ENCODE measurements around the gene LMAN2.
"Not testable (repeated sequence)": the region's sequence is repeated elsewhere in the genome, so short reads cannot be mapped to it uniquely, and the experiment has no call there.

The LMAN2 gene

DNA sequence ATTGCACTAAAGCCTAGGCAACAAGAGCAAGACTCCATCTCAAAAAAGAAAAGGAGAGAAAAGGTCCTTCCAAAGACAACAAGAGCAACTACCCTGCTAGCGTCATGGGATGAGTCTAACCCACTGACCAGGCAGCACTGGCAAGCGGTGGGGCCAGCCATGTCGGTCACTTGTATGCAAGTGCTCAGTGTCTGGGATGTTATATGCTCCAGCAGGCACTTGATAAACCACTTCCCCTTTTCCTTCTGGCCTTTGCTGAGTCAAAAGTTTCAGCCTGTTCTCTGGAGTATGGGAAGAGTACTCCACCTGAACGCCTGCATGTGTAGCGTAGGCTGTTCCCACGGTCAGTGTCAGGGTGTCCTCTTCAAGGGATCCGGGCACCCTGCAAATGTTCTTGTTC is 30.6 kb downstream of the LMAN2 start:
- DNase-seq, result no peak

DNA sequence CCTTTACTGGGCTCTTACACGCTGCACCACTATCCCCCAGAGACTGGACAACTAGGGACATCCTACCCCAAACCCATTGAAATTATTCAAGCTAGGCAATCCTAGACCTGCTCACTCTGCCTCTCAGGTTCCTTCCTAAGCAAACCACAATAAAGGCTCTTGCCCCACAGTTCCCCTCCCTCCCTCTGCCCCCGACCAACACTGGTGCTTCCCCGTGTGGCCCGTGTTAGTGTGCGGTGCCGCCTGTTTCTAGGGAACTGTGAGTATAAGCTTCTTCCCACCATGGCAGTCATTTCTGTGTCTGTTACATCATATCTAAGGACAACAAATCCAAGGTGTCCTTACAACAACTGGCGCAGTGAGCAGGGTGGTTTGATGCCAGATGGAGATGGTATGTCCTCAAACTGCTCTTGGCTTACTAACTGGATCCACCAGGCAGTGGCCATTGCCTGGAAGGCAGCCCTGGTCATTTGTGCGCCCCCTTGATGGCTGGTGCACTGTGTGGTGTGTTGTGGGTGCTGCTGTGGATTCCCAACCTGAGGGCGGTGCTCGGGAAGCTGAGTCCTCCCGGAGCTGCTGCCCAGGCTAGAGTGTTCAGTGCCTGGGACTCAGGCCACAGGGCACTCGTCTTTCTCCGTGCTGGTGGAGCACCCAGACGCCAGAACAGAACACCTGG is 31.4 kb downstream of the LMAN2 start:
- DNase-seq, result no peak

DNA sequence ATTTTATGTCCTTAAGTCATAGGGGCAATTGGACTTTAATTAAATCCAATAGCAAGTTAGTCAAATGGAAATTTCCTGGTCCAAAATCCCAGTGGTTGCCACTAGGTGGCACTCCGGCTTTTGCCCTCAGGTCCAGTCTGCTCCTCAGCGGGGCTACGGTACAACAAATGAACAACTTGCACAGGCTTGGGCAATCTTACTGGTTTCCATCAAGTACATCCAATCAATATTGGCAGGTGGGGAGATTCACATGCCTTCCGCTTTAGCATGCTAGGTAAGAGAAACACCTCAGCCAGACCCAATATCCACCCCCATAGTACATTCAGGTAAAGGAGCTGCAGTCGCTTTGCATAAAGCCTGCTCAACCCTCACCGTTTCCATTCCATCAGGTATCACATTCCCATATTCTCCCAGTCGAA is 33.5 kb downstream of the LMAN2 start:
- DNase-seq, result peak; percentile 26 to 59 (median 48)

DNA sequence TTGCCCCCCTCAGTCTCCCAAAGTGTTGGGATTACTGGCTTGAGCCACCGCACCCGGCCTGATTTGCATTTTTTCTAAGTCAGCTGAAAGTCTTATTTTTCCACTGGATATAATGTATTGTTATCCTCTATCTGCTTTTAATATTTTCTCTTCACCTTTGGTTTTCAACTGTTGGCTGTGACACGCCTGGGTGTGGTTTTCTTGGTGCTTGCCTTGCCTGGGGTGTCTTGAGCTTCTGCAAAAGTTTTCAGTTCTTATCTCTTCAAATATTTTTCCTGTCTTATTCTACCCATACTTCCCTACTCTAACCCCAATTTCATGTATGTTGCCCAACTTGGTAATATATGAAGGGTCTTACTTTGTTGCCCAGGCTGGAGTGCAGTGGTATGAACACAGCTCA is 35.5 kb downstream of the LMAN2 start:
- DNase-seq, result no peak

DNA sequence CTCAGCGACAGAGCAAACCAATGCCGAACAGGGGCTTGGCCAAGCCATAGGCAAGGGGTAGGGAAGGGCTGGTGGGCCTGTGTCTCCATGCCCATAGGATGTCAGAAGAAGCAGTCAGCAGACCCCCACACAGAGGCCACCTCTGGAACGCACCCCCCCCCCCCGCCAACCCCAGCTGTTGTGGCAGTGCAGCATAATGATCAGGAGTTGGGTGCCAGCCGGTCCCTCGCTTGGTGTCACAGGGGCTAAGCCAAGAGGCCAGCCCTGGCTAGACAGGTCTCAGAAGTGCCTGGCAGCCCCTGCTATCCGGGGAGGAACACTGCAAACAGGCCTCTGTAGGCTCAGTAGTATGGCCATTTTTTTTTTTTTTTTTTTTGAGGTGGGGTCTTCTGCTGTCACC is 36.1 kb downstream of the LMAN2 start:
- no peak for DNase-seq

DNA sequence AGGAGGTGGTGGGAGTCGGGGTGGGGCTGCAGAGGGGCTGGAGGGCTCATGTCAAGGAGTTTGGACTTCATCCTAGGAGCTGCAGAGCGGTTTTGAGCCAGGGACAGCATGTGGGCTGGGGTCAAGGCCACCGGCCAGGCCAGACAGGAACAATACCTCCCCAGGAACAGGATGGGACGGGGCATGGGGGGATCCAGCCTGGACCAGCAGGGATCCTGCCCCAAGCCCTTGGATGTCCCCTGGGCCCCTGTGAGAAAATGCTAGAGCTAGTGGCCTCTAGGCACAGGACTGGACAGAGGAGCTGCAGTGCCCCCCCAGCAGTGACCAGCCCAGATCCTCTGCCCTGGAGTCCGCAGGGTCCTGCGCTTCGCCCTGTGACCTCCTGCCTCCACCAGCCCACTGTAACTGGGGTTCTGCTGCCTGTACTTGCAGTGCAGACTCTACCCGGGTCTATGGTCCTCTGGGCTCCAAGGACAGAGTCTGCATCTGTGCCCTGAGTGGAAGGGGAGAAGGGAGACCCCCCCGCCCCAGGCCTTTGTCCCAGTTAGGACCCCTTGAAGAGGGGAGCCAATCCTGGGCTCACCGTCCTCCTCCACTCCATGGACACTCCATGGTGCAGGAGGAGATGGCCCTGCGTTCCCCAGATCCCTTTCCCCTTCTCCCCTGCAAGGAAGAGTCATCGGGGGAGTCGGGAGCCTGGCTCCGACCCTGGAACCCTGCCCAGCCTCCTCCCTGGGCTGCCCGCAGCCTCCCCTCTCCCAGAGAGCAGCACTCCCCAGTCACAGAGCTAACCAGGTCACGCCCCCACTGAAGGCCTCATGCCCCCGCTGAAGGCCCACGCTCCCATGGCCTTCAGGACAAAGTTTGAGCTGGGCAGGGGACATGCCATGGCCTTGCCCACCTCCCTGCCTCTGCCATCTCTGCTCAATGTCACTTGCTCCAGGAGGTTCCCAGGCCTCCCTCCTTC is 36.8 kb downstream of the LMAN2 start:
- no peak for DNase-seq

DNA sequence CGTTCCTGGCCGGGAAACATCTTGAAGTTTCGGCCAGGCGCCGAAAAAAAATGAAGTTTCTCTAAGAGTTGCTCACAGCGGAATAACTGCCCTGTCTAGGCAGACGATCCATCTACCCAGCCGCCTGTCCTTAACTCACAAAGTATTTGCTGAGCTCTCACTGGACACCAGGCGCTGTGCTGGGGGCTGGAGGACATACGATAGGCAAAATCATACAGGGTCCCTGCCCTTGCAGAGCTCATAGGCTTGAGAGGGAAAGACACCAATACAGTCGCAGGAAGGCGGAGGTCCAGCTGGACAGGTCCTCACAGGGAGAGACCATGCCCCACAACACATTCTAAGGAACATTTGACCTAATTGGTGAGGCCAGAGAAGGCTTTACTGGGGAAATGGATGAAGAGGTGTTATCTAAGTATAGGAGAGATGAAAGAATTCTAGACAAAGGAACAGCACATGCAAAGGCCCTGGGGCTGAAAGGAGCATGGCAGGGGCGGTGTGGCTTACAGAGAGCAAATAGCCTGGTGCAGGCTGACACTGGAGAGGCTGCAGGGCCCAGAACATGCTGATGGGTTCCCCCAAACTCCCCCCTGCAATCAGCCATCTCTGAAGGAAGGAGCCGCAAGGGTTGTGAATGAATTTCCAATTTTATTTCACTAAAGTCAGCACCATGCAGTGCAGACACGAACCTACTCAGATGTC is 37.8 kb downstream of the LMAN2 start:
- no peak for DNase-seq

DNA sequence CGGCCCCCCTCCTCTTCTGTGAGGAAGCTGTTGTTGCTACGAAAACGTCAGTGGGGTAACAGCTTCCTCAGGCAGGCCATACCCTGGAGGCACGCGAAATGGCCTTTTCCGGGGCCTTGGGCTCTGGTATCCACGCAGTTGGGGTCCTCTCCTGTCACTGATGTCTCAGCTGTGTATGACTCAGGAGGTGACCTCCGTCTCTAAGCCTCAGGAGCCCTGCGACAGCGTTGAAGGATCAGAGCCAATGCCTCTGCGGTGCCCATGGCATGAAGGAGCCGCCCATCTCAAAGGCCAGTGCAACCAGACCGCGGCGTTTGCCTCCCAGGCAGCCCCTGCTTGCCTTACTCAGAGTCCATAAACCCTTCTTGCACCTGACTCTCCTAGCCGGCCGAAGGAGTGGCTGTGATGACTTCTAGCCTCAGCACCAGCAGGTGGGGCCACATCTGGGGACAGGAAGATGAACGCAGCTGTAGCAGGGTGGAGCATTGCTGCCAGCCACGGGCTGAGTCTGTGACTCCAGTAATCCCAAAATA is 38.8 kb downstream of the LMAN2 start:
- DNase-seq, result no peak

DNA sequence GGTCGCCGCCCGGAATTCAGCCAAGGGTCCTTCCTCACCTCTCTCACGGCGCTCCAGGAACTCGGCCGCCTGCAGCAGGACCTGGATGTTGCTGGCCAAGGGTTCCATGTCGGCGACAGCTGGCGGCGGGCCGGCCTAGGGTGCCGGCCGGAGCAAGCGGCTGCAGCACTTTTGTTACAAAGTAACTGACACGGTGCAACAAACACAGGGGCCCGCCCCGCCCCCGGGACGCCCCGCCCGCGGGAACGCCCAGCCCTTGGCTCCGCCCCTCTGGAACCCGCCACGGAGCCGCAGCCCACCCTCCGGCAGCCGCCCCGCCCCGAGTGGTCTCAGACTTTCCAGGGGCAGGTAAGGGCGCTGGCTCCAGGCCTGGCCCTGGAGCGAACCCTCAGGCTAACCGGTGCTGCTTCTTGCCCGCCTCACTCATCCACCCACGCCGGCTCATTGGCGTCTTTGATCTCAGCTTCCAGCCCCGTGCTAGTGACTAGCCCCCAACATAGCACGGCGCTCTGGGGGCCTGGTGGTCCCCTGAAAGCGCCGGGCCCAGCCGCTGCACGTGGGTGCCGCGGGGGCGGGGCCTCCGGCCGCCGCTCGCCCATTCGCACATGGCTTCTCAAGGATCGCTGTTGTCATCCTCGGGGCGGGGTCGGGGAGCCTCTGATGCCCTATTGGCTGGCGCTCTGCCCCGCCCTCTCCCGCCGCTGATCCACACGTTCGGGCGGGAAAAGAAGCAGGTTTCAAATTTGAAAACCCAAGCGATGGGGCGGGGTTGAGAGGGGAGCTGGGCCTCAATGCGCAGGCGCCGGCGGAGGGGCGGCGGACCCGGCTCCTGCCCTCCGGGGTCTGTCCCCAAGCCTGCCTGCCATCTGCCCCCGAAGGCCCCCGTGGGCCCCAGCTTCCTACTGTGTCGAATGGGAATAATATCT is 39.5 kb downstream of the LMAN2 start, which contains the start of gene MXD3:
TSS of gene MXD3 (minus strand) at position 176 of the 926 bp plus-strand sequence. CDS start at position 108, 68 bp downstream.
- peak; percentile 65 to 91 (median 80) for DNase-seq

DNA sequence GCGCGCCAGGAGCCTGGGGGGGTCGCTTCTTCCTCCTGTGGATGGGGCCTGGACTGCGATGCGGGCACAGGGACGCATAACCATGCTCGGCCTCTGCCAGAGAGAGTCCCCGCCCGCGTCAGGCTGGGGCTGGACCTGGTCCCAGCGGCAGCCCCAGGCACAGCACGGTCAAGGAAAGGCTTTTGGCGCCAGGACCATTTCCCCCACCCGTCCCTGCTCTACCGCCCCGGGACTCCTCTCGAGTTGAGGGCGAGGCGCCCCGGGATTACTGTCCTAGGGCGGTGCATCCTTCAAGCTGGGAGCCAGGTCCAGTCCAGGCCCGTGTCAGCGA is 40.1 kb downstream of the LMAN2 start:
- no peak for DNase-seq

DNA sequence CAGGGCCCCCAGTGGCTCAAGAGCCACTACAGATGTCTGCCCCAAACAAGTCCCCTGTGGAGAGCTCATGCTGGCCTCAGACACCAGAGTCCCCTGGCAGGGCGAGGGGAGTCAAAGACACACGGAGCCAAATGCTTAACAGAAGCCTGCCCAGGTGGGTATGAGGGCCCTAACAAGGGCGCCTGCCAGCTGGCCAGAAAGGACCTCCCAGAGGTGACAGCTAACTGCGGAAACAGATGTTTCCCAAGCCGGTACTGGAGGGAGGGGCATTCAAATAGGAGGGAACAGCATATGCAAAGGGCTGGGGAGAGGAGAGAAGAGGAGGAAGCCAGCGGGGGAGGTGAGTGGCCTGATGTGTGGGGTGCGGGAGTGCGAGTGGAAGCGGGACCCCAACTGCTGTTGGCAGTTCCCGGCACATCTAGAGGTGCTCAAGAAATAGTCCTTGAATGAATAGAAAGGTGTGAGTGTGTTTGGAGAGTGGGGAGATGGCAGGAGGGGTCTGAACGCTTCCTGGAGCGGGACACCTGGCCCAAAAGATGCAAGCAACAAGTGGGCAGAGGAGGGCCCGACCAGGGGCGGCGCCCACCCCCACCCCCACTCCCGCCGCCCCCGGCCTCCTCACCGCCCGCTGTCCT is 40.6 kb downstream of the LMAN2 start:
- no peak for DNase-seq

DNA sequence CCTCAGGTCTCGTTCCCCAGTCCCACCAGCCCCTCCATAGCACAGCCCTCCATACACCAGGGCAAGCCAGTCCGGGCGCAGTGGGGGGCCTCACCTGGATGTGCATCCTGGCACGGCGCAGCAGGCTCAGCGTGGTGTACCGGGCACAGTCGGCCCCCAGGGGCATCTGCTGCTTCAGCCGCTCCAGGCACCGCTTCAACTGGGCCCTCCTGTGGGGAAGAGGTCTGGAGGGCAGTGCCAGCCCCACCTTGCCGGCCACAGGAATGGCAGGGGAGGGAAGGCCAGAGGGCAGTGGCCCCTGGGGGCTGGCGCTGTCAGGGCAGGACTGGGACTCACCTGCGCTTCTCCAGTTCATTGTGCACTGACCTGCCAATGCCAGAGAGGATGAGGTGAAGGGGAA is 41.1 kb downstream of the LMAN2 start:
- no peak for DNase-seq

DNA sequence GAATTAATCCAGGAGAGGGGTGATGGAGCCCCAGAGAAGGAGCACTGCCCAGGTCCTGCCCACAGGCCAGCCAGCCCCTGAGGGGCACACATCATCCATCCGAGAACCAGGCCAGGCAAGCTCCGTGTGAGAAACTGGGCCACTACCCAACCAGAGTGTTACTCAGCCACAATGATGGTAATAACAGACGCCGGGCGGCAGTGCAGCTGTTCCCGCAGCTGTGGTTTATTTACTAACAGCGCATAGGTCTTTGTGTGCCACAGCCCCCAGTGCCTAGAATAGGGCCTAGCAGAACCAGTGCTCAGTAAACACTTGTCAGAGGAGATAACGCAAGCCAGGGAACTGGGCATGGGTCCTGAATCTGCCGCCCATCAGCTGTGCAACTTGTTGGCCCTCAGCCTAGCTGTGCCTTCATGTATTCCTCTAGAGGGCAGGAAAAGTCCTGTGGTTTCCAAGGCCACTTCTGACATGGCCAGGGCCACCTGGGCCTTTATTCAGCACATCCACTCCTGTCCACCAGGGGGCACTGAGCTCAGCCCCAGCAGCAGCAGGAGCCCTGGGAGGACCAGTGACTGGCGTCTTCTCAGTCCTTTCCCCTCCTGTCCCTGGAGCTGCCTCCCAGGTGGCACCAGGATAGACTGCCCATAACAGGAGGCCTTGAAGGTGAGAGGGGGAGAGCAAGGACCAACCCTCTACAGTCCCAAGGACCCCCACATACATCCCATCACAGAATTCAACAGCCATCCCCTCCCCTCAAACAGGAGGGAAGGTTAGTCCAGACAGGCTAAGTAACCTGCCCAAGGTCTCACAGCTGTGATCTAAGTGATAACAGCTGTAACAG is 41.9 kb downstream of the LMAN2 start:
- DNase-seq, result peak in 3 of 4 experiments; percentile 33 to 59 (median 36)

DNA sequence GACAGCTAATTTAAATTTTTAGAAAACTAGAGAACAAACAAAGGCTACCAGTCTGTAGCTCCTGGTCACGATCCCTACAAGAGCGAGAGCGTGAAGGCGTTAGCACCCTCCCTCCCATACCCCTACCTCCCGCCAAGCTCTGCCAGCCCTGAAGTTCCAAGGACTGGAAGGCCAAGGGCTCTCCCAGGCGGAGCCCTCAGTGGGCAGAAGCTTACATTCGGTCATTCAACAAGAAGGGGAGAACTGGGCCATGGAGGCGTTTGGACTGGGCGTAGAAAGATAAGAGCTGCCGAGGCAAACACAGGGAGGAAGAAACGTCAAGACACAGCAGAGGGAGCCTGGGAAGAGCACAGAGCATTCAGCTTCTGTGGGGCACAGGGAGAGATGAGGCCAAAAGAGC is 42.7 kb downstream of the LMAN2 start:
- DNase-seq, result no peak

DNA sequence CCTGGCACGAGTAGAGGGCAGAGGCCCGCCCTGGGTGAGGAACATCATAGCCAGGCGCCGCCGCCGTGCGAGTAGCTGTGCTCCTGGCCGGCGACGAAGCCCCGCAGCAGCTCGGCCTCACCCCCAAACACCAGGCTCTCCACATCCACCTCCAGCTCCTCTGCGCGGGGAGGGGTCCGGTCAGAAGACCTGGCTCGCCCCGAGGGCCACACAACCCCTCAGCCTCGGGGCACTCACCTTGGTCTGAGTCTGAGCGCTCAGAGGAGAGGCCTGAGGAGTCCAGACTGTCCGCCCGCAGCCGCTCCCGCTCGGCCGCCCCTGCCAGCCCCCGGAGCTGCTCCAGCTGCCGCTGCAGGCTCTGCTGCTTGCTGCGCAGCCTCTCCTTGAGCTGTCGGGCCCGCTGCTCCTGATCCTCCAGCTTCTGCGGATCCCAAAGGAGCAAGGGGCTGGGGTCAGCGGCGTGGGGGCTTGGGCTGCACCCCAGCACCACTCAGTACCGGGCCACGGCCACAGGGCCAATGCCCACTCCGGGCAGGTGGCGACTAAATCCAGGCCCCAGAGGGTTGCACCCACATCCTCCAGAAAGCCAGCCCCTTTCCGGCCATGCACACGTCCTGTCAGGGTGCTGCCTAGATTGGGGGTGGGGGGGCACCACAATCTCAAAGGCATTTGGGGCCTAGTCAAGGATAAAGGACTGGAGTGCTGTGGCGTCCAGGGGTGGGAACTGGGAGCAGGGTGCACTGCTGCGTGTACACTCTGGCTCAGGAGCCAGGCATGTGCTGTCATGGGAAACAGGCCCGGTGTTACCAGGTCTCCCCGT is 43.7 kb downstream of the LMAN2 start:
- no peak for DNase-seq

DNA sequence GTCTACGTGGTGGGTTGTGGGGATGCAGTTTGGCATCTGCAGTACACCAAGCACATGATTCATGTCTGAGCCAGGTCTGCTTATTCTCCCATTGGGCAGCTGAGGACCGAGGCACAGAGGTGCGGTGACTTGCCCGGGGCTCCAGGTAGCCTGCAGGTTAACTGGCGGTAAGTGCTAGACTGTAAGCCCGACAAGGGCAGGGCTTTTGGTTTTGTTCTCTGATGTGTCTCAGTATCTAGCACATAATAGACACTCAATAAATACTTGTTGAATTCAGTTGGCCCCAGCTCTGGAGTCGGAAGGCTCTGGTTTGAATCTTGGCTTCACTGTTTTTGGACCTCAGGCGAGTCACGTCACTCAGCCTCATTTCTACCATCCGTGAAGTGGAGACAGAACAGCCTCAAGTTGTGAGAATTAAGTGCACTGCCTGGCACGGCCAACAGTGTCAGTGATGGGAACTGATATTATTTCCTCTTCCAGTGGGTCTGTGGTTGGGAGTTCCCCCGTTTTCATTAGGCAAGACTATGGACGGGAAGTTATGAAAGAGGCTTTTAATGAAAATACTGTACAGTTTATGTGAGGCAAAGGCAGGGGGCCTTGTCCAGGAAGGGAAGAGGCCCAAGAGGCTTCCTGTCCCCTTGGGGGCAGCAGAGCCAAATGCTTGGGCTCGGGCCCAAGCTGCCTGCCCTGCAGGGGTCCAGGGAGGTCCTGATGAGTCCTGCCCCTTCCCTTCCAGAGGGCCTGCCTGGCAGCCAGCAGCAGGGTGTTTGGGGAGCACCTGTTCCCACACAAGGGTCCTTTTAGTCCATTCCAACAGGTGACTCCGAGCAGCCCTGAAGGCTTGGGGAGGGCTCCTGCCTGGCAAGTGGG is 44.6 kb downstream of the LMAN2 start:
- DNase-seq, result no peak

DNA sequence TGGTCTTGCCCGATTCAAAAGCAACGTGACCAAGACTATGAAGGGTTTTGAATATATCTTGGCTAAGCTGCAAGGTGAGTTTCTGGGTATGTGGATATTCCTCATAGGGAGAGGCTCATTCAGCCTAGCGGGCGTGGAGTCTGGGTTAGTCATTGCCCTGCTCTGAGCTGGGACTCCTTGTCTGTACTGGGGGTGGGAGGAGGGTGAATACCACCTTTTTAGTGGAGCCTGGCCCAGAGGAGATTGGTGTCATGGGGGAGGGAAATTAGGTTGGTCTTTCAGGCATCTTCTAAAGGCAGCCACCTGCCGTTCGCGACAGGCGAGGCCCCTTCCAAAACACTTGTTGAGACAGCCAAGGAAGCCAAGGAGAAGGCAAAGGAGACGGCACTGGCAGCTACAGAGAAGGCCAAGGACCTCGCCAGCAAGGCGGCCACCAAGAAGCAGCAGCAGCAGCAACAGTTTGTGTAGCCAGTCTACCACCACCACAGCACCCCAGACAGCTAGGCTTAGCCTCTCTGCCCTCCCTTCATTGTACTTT is 45.3 kb downstream of the LMAN2 start:
- DNase-seq, result not testable (repeated sequence)

DNA sequence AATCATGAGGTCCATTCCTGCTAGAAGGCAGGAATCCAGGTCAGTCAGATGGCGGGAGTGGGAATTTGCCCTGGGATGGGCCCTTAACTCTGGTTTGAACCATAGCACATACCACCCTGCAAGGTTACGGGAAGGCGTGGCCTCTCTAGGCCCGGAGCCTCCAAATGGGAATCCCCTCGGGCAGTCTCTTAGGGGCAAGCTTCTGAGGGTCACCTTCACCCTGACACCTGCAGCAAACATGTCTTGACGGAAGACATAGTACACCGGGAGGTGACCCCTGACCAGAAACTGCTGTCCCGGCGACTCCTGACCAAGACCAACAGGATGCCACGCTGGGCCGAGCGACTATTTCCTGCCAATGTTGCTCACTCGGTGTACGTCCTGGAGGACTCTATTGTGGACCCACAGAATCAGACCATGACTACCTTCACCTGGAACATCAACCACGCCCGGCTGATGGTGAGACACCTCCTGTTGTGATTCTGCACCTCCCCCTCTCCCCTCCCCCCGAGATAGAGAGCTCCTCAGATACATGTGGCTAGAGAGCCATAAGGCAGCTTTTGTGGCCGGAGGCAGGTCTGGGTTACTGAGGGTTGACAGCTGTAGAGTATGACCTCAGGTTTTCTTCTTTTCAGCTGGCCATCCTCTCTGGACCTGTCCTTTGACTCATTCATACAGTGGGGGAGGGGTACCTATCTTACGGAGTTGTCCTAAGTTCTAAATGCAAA is 46.9 kb downstream of the LMAN2 start:
- DNase-seq, result no peak
